ENCODE measurements around the gene ADAMTSL1.

The ADAMTSL1 gene

GRCh38 chr9:18636781-18637180 lies 162.8 kb downstream of the ADAMTSL1 start:
- in situ Hi-C loops (cut with MboI; ENCODE audit: low sequenced_read_pairs) = no loop called here

- in situ Hi-C loops (cut with MboI; ENCODE audit: low sequenced_read_pairs) = no loop called here
Observed at GRCh38 chr9:18638371-18639249, 164.7 kb downstream of the ADAMTSL1 start.

- in situ Hi-C loops (cut with MboI; ENCODE audit: low sequenced_read_pairs) = no loop called here
Observed at GRCh38 chr9:18639911-18640310, 166.0 kb downstream of the ADAMTSL1 start.

- in situ Hi-C loops (cut with MboI; ENCODE audit: low sequenced_read_pairs) = no loop called here
Observed at GRCh38 chr9:18658804-18659705, 185.1 kb downstream of the ADAMTSL1 start.

GRCh38 chr9:18660001-18660400 lies 186.0 kb downstream of the ADAMTSL1 start:
- in situ Hi-C loops (cut with MboI; ENCODE audit: low sequenced_read_pairs) = no loop called here

GRCh38 chr9:18662320-18662719 lies 188.4 kb downstream of the ADAMTSL1 start:
- in situ Hi-C loops (cut with MboI; ENCODE audit: low sequenced_read_pairs) = no loop called here

GRCh38 chr9:18665947-18666346 lies 192.0 kb downstream of the ADAMTSL1 start:
- in situ Hi-C loops (cut with MboI; ENCODE audit: low sequenced_read_pairs) = no loop called here

- in situ Hi-C loops (cut with MboI; ENCODE audit: low sequenced_read_pairs) = no loop called here
Observed at GRCh38 chr9:18666348-18666747, 192.4 kb downstream of the ADAMTSL1 start.

GRCh38 chr9:18666986-18667772 lies 193.2 kb downstream of the ADAMTSL1 start:
- in situ Hi-C loops (cut with MboI; ENCODE audit: low sequenced_read_pairs) = no loop called here

GRCh38 chr9:18668944-18669343 lies 195.0 kb downstream of the ADAMTSL1 start:
- in situ Hi-C loops (cut with MboI; ENCODE audit: low sequenced_read_pairs) = no loop called here

GRCh38 chr9:18672706-18673105 lies 198.8 kb downstream of the ADAMTSL1 start:
- in situ Hi-C loops (cut with MboI; ENCODE audit: low sequenced_read_pairs) = no loop called here

GRCh38 chr9:18673179-18673578 lies 199.2 kb downstream of the ADAMTSL1 start:
- in situ Hi-C loops (cut with MboI; ENCODE audit: low sequenced_read_pairs) = no loop called here

- in situ Hi-C loops (cut with MboI; ENCODE audit: low sequenced_read_pairs) = no loop called here
Observed at GRCh38 chr9:18675332-18675731, 201.4 kb downstream of the ADAMTSL1 start.

GRCh38 chr9:18675973-18676372 lies 202.0 kb downstream of the ADAMTSL1 start:
- in situ Hi-C loops (cut with MboI; ENCODE audit: low sequenced_read_pairs) = no loop called here

GRCh38 chr9:18676525-18676924 lies 202.6 kb downstream of the ADAMTSL1 start:
- in situ Hi-C loops (cut with MboI; ENCODE audit: low sequenced_read_pairs) = no loop called here

GRCh38 chr9:18678821-18679590 lies 205.1 kb downstream of the ADAMTSL1 start:
- in situ Hi-C loops (cut with MboI; ENCODE audit: low sequenced_read_pairs) = no loop called here

- in situ Hi-C loops (cut with MboI; ENCODE audit: low sequenced_read_pairs) = no loop called here
Observed at GRCh38 chr9:18682907-18683306, 209.0 kb downstream of the ADAMTSL1 start.

- in situ Hi-C loops (cut with MboI; ENCODE audit: low sequenced_read_pairs) = no loop called here
Observed at GRCh38 chr9:18683312-18683711, 209.4 kb downstream of the ADAMTSL1 start.

GRCh38 chr9:18683851-18684250 lies 209.9 kb downstream of the ADAMTSL1 start:
- in situ Hi-C loops (cut with MboI; ENCODE audit: low sequenced_read_pairs) = no loop called here

Data from HL-60/S4 treated with retinoic acid at 250 ng/mL for 4 days and 3 days (cell line).